Measurements from ENCODE around the gene OPRM1.

- TF ChIP-seq CTCF (IDR thresholded peaks at IDR 0.05) (no peak), POLR2A (IDR thresholded peaks at IDR 0.05) (no peak)
These were observed 253.0 kb downstream of the OPRM1 start for GRCh38 chr6:154292066-154292465.

Data from ovary (tissue), 3 donors.